ENCODE measurements around the gene C12orf57.

- no peak for TF ChIP-seq CTCF (IDR thresholded peaks at IDR 0.05)
- no peak for TF ChIP-seq POLR2A (IDR thresholded peaks at IDR 0.05)
These were observed 15.7 kb upstream of the C12orf57 start for GRCh38 chr12:6928022-6928702.
